GM06990 (cell line): ENCODE results near the gene MTG1.
A peak's percentile ranks its signal among the peaks of the same experiment; 100 is the strongest.
"Not testable (repeated sequence)": the region's sequence is repeated elsewhere in the genome, so short reads cannot be mapped to it uniquely, and the experiment has no call there.

Experiments
- DNase-seq: peaks from one replicate; pipeline ENCODE4 v3.0.0-alpha.2; 2011; ENCODE audit not compliant: insufficient read length; ENCODE audit errors: extremely low read depth
- H3K27me3 ChIP-seq: replicated peaks from 2 replicates; pipeline ENCODE4 v1.6.0; 2011; ENCODE audit warnings: low read length; ENCODE audit not compliant: control insufficient read depth, insufficient read depth
- H3K36me3 ChIP-seq: 2 replicates; pipeline ENCODE4 v1.5.1; 2011; ENCODE audit warnings: low read length; ENCODE audit not compliant: control insufficient read depth, insufficient read depth
- H3K4me3 ChIP-seq: replicated peaks from 2 replicates; pipeline ENCODE4 v1.5.1; 2011; ENCODE audit warnings: low read depth, mild to moderate bottlenecking, control low read depth, low read length
- CTCF ChIP-seq: IDR thresholded peaks from 2 replicates; pipeline ENCODE4 v1.5.1; 2011; ENCODE audit warnings: low read length, control low read depth, mild to moderate bottlenecking, inconsistent platforms; ENCODE audit not compliant: insufficient read depth, poor library complexity, severe bottlenecking

The MTG1 gene

GRCh38 chr10:133366130-133366478 lies 27.9 kb upstream of the MTG1 start:
- H3K27me3 ChIP-seq, result no peaks in the 10 kb centered on the region
- no peak for TF ChIP-seq CTCF
- peaks cover 35% of the 10 kb centered on the region for H3K36me3 ChIP-seq
- H3K4me3 ChIP-seq, result no peak overlapping the region
- no peak for DNase-seq

- Histone ChIP-seq H3K4me3 (no peak overlapping the region), H3K36me3 (peaks cover 35% of the 10 kb centered on the region), H3K27me3 (no peaks in the 10 kb centered on the region)
- no peak for TF ChIP-seq CTCF
- no peak for DNase-seq
Measured at GRCh38 chr10:133366751-133367150, 27.2 kb upstream of the MTG1 start.

- H3K4me3 ChIP-seq, H3K27me3 ChIP-seq, DNase-seq: not testable (repeated sequence)
- peaks cover 33% of the 10 kb centered on the region for H3K36me3 ChIP-seq
Measured at GRCh38 chr10:133367461-133367860, 26.5 kb upstream of the MTG1 start.

GRCh38 chr10:133368153-133368552 lies 25.8 kb upstream of the MTG1 start:
- DNase-seq, result no peak
- no peak for TF ChIP-seq CTCF
- Histone ChIP-seq H3K27me3 (no peaks in the 10 kb centered on the region), H3K4me3 (no peak overlapping the region), H3K36me3 (peaks cover 27% of the 10 kb centered on the region)

GRCh38 chr10:133370030-133370786 lies 23.7 kb upstream of the MTG1 start:
- Histone ChIP-seq H3K27me3 (no peaks in the 10 kb centered on the region), H3K4me3 (no peak overlapping the region), H3K36me3 (peaks cover 23% of the 10 kb centered on the region)
- TF ChIP-seq CTCF, result no peak
- no peak for DNase-seq

- TF ChIP-seq CTCF, result no peak
- peak overlapping the region; percentile 94 for H3K4me3 ChIP-seq
Measured at GRCh38 chr10:133372507-133372906, 21.4 kb upstream of the MTG1 start.

More at GRCh38 chr10:133372507-133372906, 21.4 kb upstream of the MTG1 start:
- Histone ChIP-seq H3K27me3 (no peaks in the 10 kb centered on the region), H3K36me3 (peaks cover 10% of the 10 kb centered on the region)
- DNase-seq, result no peak
